CD4-positive, alpha-beta T cell treated with Interleukin-10 for 1 hour (primary cell): Measurements from ENCODE around the gene UBR4.

Source experiments
- DNase-seq: peaks from one replicate; pipeline ENCODE4 v3.0.0-alpha.2; 2020

Gene UBR4

GRCh38 chr1:19087737-19088594 lies 122.1 kb downstream of the UBR4 start:
- DNase-seq, result no peak

GRCh38 chr1:19087017-19087736 lies 122.9 kb downstream of the UBR4 start:
- DNase-seq, result no peak

- DNase-seq, result no peak
Measured at GRCh38 chr1:19086176-19086875, 123.7 kb downstream of the UBR4 start.

GRCh38 chr1:19084206-19084738 lies 125.8 kb downstream of the UBR4 start:
- DNase-seq, result no peak

GRCh38 chr1:19083081-19083480 lies 127.0 kb downstream of the UBR4 start:
- no peak for DNase-seq

GRCh38 chr1:19081218-19081893 lies 128.7 kb downstream of the UBR4 start:
- no peak for DNase-seq

- DNase-seq, result no peak
Measured at GRCh38 chr1:19080721-19081120, 129.3 kb downstream of the UBR4 start.

- no peak for DNase-seq
Measured at GRCh38 chr1:19079541-19080472, 130.3 kb downstream of the UBR4 start.

GRCh38 chr1:19078536-19078935 lies 131.5 kb downstream of the UBR4 start:
- DNase-seq, result no peak

GRCh38 chr1:19076841-19077616 lies 133.0 kb downstream of the UBR4 start:
- no peak for DNase-seq

GRCh38 chr1:19074902-19075721 lies 135.0 kb downstream of the UBR4 start:
- DNase-seq, result no peak

GRCh38 chr1:19074361-19074901 lies 135.6 kb downstream of the UBR4 start:
- DNase-seq, result peak; percentile 73

- no peak for DNase-seq
Measured at GRCh38 chr1:19073311-19074186, 136.5 kb downstream of the UBR4 start.

GRCh38 chr1:19072285-19072981 lies 137.6 kb downstream of the UBR4 start:
- DNase-seq, result no peak

GRCh38 chr1:19071674-19072281 lies 138.3 kb downstream of the UBR4 start:
- DNase-seq, result no peak

GRCh38 chr1:19070891-19071621 lies 139.0 kb downstream of the UBR4 start:
- DNase-seq, result no peak
